ENCODE data around the gene ABCC8. TPM values are rescaled to one million over a fixed set of nuclear protein-coding genes. Genes with fewer than 3 reads are reported as not detected.

Gene ABCC8
- total RNA-seq, 1 experiment from 2014 or later, result not detected

DNA sequence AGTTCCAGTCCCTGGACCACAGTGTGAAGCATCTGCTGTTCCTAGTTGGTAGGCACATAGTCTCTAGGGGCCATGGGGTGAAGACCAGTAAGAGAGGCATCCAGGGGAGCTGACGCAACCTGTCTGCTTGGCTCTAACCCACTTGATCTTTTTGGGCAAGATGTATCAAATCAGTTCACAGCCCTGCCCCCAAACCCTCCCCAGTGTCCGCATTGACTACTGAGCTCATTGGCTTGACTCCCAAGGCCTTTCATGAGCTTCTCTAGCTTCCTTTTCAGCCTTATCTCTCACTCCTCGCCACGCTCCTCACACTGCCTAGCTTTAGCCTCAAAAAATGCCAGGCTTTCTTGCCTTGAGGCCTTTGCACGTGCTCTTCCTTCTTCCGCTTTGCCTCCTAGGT lies 29.7 kb upstream of the ABCC8 start:
- DNase-seq (ENCODE audit: low read depth), result no peak

DNA sequence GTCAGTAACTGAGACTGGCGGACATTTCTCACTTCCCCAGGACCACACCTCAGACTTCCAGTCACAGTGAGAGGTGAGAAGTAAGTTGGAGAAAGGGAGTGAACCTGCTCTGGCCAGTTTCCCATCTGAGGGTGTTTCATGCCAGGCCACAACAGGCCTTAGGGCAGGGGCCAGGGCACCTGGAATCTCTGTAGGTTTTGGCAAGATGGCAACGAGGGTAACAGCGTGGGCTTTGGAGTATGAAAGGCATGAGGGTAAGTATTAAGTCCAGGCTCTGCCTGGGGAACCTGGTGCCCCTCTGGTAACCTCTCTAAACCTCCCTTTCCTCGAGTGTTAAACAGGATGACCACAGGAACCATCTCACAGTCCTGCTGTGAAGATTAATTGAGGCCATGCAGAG lies 28.5 kb upstream of the ABCC8 start:
- no peak for DNase-seq (ENCODE audit: low read depth)

GRCh38 chr11:17504330-17505107 lies 27.9 kb upstream of the ABCC8 start:
- peak; percentile 52 for DNase-seq (ENCODE audit: low read depth)

DNA sequence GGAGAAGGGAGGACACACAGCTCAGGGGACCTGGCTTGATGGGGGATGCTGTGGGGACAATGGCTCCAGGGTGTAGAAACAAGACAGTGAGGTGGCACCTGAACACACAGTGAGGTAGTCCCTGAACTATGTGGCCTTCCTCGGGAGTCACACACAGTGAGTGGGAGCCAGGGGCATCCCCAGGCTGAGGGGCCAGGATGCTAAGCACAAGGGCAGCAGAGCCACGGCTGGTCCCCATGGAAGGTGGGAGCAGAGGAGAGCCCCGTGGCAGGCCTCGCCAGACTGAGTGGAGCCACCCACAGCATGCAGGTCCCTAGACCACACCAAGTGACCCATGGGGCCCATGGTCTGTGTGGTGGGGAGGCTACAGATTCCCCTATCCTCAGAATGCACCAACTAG lies 26.0 kb upstream of the ABCC8 start:
- DNase-seq (ENCODE audit: low read depth), result no peak

DNA sequence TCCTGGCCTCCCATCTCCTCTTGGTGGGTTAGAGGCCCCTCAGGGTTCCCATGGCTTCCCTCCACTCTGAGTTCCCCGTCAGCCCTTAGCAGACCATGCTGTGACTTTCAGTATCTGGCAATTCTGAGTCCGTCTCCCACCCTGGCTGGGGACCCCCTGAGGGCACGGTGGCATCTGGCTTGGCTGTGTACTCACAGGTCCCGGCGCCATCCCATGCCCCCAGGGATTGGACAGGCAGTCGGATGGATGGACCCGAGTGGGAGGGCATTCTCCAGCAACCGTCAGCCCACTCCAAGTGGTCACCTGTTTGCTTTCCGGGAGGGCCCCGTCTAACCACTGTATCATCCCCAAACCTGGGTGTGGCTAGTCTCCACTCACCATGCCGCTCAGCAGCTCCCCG lies 24.0 kb upstream of the ABCC8 start:
- DNase-seq (ENCODE audit: low read depth), result no peak

DNA sequence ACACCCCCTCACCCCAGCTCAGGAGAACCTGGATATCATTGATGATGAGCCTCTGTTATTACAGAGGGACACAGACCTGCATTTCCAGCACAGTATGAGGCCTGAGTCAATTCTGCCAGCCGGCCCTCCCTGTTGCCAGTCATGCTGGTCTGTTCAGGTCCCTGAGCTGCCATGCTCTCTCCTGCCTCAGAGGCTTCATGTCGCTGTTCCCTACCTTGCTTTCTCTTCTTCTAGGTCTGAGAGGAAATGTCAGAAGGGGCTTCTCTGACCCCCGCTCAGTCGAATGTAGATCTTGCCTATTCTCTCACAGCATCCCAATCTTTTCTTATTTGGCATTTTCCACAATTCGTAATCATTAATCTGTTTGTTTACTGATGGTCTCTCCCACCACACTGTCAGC lies 21.8 kb upstream of the ABCC8 start:
- DNase-seq (ENCODE audit: low read depth), result no peak

DNA sequence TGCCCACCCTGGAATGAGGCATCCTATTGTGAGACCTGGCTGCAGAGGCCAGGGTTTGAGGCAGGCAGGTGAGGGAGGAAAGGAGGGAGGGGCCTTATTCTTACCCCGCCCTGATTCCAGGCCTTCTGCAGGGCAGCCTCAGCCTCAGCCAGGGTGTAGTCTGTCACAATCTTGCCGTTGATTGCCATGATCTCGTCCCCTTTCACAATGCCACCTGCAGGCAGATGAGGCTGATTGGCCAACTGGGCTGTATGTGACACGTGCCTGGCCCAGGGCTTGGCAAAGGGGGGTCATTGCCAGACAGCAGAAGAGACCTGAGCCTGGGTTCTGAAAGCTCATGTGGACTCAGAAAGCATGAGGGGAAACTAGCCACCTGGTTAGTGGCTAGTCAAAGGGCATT lies 21.4 kb upstream of the ABCC8 start:
- no peak for DNase-seq (ENCODE audit: low read depth)

DNA sequence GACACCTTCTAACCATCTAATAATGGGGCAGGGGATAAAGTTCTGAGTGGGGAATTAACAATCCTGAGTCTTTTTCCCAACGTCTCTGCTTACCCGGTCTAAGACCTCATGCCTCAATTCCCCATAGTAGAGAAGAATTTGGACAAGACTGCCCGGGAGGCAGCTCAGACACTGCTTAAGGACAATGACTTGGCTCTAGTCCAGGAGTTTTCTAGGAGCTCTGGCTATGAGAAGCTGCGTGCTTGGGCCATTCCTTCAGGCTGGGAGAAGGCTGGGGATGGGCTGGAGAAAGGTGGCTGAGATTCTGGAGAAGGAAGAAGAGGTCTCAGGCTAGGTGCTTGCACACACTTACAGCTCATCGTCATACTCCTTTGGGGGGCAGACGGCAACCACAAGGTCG lies 19.8 kb upstream of the ABCC8 start:
- DNase-seq (ENCODE audit: low read depth), result no peak

- no peak for DNase-seq (ENCODE audit: low read depth)
Measured at GRCh38 chr11:17494019-17494418, 17.4 kb upstream of the ABCC8 start.

DNA sequence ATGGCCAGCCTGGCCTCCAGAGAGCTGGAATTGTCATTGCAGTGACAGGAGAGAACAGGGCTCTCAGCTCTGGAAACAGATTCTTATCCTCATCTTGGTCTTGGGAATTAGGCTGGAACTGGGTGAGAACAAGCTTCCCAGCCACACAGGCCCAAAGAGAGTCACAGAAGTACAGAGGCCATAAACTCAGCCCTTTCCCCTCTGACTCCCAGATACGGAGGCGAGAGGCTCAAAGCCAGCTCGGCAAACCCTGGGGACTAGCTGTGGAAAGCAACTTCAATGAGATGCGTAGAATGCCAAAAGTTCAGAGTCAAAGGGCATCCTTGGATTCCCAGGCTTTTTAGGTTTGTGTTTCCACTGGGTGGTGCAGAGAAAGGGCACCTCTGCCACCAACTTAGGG lies 14.3 kb upstream of the ABCC8 start:
- no peak for DNase-seq (ENCODE audit: low read depth)

DNA sequence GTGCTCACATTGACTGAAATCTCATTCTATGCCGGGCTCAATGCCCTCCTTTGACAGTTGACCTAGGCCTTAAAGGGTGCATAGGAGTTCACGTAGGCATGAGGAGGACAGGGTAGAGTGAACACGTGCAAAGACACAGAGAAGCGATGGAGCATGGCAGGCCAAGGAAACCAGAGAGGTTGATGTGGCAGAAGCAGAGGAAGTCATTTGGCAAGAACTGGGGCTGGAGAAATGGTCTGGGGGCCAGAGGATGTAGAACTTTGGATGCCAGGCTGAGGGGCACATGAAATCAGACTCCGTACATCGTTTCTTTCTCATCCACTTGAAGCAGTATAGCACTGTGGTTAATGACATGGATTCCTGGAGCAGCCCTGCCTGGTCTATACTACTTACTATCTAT lies 13.6 kb upstream of the ABCC8 start:
- no peak for DNase-seq (ENCODE audit: low read depth)

DNA sequence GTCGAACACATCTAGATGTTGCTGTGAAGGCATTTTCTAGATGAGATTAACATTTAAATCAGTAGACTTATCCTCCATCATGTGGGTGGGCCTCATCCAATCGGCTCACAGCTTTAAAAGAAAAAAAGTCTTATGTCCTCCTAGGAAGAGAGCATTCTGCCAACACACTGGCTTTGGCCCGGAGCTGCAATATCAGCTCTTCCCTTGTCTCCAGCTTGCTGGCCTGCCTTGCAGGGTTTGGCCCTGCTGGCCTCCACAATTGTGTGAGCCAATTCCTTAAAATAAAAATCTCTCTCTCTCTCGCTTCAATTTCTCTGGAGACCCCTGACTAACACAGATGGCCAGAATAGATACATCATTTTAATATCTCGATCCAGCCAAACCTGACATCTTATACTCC lies 13.1 kb upstream of the ABCC8 start:
- DNase-seq (ENCODE audit: low read depth), result no peak

DNA sequence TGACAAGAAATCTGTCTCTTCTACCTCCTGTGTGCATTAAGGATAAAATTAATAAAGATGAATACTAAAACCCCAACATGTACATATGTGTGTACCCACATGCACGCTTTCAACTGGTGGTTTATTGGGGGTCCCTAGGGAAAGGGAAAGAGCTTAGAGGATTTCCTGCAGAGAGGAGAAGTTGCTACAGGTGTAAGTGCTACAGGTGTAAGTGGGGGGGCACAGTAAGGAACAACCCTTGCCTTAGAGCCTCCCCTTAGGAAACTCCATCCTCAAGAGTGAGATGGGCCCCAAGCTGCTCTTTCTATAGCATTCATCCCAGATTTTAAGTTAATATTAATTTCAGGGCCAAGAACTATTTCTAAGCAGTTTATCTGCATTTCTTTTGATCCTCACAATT lies 11.9 kb upstream of the ABCC8 start:
- DNase-seq (ENCODE audit: low read depth), result no peak

DNA sequence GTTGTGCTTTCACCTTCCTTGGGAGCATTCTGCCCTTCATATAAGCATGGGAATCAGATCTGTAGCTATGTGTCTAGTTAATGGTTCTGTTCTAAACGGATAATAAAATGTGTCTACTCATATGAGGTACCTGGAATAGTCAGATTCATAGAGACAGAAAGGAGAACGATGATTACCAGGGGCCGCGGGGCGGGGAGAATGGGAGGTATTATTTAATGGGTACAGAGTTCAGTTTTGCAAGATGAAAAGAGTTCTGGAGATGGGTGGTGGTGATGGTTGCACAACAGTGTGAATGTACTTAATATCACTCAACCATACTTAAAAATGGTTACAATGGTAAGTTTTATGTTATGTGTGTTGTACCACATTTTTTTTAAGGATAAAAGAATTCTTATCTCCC lies 10.0 kb upstream of the ABCC8 start:
- no peak for DNase-seq (ENCODE audit: low read depth)

DNA sequence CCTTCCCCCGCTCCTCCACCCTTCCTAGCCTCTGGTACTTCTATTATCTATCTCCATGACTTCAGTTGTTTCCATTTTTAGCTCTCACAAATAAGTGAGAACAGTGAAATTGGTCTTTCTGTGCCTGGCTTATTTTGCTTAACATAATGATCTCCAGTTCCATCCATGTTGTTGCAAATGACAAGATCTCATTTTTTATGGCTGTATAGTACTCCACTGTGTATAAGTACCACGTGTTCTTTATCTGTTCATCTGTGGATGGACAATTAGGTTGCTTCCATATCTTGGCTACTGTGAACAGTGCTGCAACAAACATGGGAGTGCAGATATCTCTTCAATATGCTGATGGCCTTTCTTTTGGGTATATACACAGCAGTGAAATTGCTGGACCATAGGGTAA lies 6.9 kb upstream of the ABCC8 start:
- DNase-seq (ENCODE audit: low read depth), result no peak

DNA sequence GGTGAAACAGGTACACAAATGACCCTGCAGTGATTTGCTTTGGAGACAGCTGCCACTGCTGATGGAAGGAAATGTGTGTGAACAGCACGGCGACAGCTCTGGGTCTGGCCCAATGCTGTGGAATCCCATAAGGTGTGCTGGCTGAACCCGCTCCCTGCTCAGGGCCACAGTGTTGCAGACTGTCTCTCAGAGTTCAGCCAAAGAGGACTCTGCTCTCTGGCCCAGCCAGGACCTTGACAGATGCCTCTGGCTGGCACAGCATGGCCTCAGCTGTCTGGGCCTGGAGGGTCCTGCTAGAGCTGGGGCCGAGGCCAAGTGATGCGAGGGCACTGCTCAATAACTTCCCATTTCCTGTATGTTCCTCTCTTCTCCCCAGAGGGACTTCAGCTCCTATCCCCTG lies 5.3 kb upstream of the ABCC8 start:
- no peak for DNase-seq (ENCODE audit: low read depth)

DNA sequence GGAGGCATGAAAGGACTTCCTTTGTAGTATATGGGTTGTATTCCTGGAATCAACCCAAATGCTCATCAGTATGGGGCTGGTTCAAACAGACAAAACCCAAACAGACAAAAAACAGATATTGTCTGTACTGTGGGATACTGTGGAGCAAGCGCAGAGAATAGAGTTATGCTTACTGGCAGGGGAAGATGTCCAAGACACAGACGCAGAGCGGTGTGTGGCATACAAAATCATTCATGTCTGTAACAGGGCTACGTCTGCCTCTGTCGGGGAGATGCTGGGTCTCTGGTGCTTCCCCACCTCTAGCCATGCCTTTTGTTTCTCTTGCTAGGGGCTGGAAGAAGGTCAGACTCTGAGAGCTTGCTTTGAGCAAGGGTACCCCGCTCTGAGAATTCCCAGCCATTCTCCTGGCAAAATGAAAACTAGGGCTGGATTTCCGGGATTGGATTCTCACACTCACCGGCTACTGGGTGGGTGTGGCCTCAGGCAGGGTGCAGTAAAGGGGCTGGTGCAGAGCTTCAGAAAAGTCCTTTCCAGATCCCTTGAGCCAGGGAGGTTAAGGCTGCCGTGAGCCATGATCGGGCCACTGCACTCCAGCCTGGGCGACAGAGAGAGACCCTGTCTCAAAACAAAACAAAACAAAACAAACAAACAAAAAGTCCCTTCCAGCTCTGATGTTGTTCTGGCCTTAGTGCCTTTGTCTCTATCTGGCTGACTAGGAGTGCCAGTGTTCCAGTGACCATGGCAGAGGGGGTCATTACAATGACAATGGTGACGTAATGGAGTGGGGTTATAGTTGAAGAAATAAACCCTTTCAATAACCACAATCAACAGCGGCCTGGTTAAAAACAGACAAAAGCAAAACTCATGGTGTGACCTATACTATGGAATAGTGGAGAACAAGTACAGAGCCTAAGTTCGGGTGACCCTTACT lies 2.9 kb upstream of the ABCC8 start:
- DNase-seq (ENCODE audit: low read depth), result peak; percentile 14

- no peak for DNase-seq (ENCODE audit: low read depth)
Measured at GRCh38 chr11:17478070-17478469, 1.4 kb upstream of the ABCC8 start.

DNA sequence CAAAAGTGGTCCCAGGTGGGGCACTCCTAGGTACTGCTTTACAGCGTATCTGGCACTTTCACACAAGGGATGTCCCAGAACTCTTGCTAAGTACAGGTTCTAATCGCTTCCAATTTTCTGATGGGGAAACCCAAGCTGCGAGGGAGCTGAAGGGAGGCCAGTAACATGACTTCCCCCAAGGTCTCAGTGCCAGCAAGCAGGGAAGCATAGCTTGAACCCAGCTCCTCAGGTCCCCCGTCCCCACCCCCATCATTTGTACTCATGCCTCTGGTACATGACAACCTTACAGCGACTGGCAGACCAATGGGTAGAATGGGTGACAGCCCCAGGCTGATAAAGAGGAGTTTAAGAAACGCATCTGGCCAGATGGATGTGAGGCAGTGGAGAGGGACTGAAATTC lies 716 bp upstream of the ABCC8 start:
- DNase-seq (ENCODE audit: low read depth), result no peak

DNA sequence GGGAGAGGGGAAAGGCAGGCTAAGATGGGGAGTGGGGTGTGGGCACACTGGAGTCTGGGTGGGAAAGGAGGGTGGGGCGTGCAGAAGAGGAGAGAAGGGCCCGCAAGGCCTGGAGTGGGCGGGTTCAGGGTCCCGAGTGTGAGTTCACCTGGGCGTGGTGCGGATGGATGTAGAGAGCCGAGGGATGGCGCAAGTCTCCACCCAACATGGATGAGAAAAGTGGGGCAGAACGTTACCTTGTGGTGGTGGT lies 364 bp upstream of the ABCC8 start:
- no peak for DNase-seq (ENCODE audit: low read depth)

- DNase-seq (ENCODE audit: low read depth), result no peak
Measured at GRCh38 chr11:17475666-17476316, 854 bp downstream of the ABCC8 start.

DNA sequence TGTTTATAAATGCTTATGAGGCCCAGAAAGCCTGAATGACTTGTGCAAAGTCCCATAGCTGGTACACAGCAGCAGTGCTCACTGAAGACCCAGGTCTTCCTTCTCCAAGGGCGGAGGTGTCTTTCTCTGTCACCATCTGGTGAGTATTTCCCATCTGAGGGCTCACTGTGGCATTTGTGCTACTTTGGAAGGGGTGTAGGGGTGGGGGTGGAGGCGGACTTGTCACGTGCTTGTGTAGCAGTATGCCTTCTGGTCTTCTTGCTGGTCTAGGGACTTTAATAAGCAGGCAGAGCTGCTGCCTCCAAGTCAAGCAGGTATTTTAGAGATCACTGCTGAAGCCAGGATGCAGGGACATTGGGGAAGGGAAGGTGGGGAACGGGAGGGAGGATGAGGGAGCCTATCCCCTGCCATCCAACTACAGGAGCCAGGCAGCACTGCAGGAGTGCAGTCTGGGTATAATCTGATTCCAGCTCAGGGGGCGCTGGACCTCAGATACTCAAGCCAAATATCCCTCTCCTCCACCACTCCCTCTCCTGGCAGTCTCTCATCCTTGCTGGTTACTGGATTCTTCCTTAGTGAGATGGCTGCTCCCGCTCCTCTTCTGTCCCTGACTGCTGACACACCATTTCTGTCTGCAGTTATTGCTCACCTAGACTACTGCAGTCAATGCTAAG lies 3.4 kb downstream of the ABCC8 start:
- DNase-seq (ENCODE audit: low read depth), result peak; percentile 19
